GM23338 (cell line): ENCODE data around the gene PARVB. TPM values are rescaled to one million over a fixed set of nuclear protein-coding genes. Genes with fewer than 3 reads are reported as not detected.

Source experiments
- ATAC-seq: fragments of 200-7000 bp; cut with Tn5 transposase; 3 replicates; pipeline ENCODE4 v1.9.1; 2020
- DNase-seq: peaks from one replicate; pipeline ENCODE4 v3.0.0-alpha.2; 2015; ENCODE audit warnings: low spot score
- H2AFZ ChIP-seq: fragments of 200-600 bp; sonication (generic); 2 replicates; pipeline ENCODE4 v1.8.0; 2016; ENCODE audit warnings: antibody characterized with exemption, mild to moderate bottlenecking, moderate library complexity
- H3F3A ChIP-seq: fragments of 200-600 bp; sonication (generic); replicated peaks from 2 replicates; pipeline ENCODE4 v1.8.0; 2017; ENCODE audit warnings: antibody characterized with exemption, mixed run types, low read depth
- H3K27ac ChIP-seq: fragments of 200-600 bp; sonication (generic); 2 replicates; pipeline ENCODE4 v1.6.1; 2016; ENCODE audit warnings: low read depth
- H3K27me3 ChIP-seq: fragments of 200-600 bp; sonication (generic); 2 replicates; pipeline ENCODE4 v1.8.0; 2016; ENCODE audit warnings: mild to moderate bottlenecking, mixed run types, moderate library complexity; ENCODE audit not compliant: insufficient read depth
- H3K36me3 ChIP-seq: fragments of 200-600 bp; sonication (generic); 2 replicates; pipeline ENCODE4 v1.8.0; 2016; ENCODE audit warnings: mild to moderate bottlenecking; ENCODE audit not compliant: insufficient read depth
- H3K4me1 ChIP-seq: fragments of 200-600 bp; sonication (generic); 2 replicates; pipeline ENCODE4 v1.8.0; 2016; ENCODE audit warnings: mild to moderate bottlenecking, moderate library complexity; ENCODE audit not compliant: insufficient read depth
- H3K4me2 ChIP-seq: fragments of 200-600 bp; sonication (generic); 2 replicates; pipeline ENCODE4 v1.7.1; 2017; ENCODE audit warnings: mixed run types
- H3K4me3 ChIP-seq: fragments of 200-600 bp; sonication (generic); 2 replicates; pipeline ENCODE4 v1.6.1; 2016; ENCODE audit warnings: mixed run types
- H3K79me2 ChIP-seq: fragments of 200-600 bp; sonication (generic); replicated peaks from 2 replicates; pipeline ENCODE4 v1.8.0; 2017; ENCODE audit warnings: mild to moderate bottlenecking; ENCODE audit not compliant: insufficient read depth
- H3K9me2 ChIP-seq: fragments of 200-600 bp; sonication (generic); 2 replicates; pipeline ENCODE4 v1.8.0; 2017; ENCODE audit not compliant: insufficient read depth
- H4K20me1 ChIP-seq: fragments of 200-600 bp; sonication (generic); replicated peaks from 2 replicates; pipeline ENCODE4 v1.8.0; 2017; ENCODE audit warnings: mild to moderate bottlenecking; ENCODE audit not compliant: insufficient read depth
- H3K27ac Mint-ChIP-seq: 2 replicates; pipeline ENCODE4 v1.8.0; 2020; ENCODE audit warnings: inconsistent platforms, mild to moderate bottlenecking, moderate library complexity, mixed read lengths
- H3K27me3 Mint-ChIP-seq: 3 replicates; pipeline ENCODE4 v1.8.0; 2022; ENCODE audit warnings: low read depth, mild to moderate bottlenecking, moderate library complexity, mixed read lengths, inconsistent platforms; ENCODE audit not compliant: insufficient read depth, poor library complexity
- H3K36me3 Mint-ChIP-seq: 3 replicates; pipeline ENCODE4 v1.8.0; 2021; ENCODE audit warnings: low read depth, mild to moderate bottlenecking, inconsistent platforms, moderate library complexity, mixed read lengths
- H3K4me1 Mint-ChIP-seq: 3 replicates; pipeline ENCODE4 v1.8.0; 2020; ENCODE audit warnings: mild to moderate bottlenecking, inconsistent platforms, mixed read lengths
- H3K4me3 Mint-ChIP-seq: 3 replicates; pipeline ENCODE4 v1.8.0; 2021; ENCODE audit warnings: moderate library complexity, mild to moderate bottlenecking, inconsistent platforms, mixed read lengths
- H3K9me3 Mint-ChIP-seq: 3 replicates; pipeline ENCODE4 v1.8.0; 2020; ENCODE audit warnings: moderate library complexity, mild to moderate bottlenecking, inconsistent platforms, mixed read lengths
- CREB1 ChIP-seq: fragments of 250-450 bp; sonication (Bioruptor Pico); IDR thresholded peaks from 2 replicates; pipeline ENCODE4 v1.5.0; 2020; ENCODE audit warnings: low read depth, mild to moderate bottlenecking, moderate library complexity
- EZH2 ChIP-seq: fragments of 200-600 bp; sonication (generic); IDR thresholded peaks from one replicate; pipeline ENCODE4 v1.8.0; 2017; ENCODE audit warnings: antibody characterized with exemption, mild to moderate bottlenecking, low read depth; ENCODE audit not compliant: unreplicated experiment
- EZH2phosphoT487 ChIP-seq: fragments of 200-600 bp; sonication (generic); IDR thresholded peaks from one replicate; pipeline ENCODE4 v1.8.1; 2018; ENCODE audit warnings: antibody characterized with exemption; ENCODE audit not compliant: unreplicated experiment
- JUNB ChIP-seq: IDR thresholded peaks from one replicate; pipeline ENCODE4 v1.6.1; 2016; ENCODE audit warnings: antibody characterized with exemption; ENCODE audit not compliant: unreplicated experiment
- NANOG ChIP-seq: IDR thresholded peaks from 2 replicates; pipeline ENCODE4 v1.6.1; 2016; ENCODE audit warnings: antibody characterized with exemption, borderline replicate concordance
- POLR2AphosphoS5 ChIP-seq: IDR thresholded peaks from 2 replicates; pipeline ENCODE4 v1.6.1; 2016; ENCODE audit warnings: antibody characterized with exemption, low read depth
- STAT1 ChIP-seq: IDR thresholded peaks from one replicate; pipeline ENCODE4 v1.6.1; 2016; ENCODE audit warnings: antibody characterized with exemption; ENCODE audit not compliant: unreplicated experiment
- ZNF114 ChIP-seq: fragments of 250-450 bp; sonication (Bioruptor Pico); IDR thresholded peaks from 2 replicates; pipeline ENCODE4 v1.5.0; 2020; ENCODE audit warnings: mild to moderate bottlenecking, moderate library complexity
- ZNF331 ChIP-seq: fragments of 250-450 bp; sonication (Bioruptor Pico); IDR thresholded peaks from 2 replicates; pipeline ENCODE4 v1.5.0; 2020; ENCODE audit warnings: low read depth, mild to moderate bottlenecking, moderate library complexity
- polyA plus RNA-seq: library from polyadenylated mRNA; unstranded; fragments of >200 nt; fragmentation: Nextera tagmentation; extraction: Ambion mirVana; gene quantifications from 2 replicates; pipeline ENCODE4 v1.2.1, GENCODE V29; 2016
- total RNA-seq: library from RNA; depleted of rRNA; stranded (reverse); fragments of >200 nt; shearing (Covaris generic); gene quantifications from 2 replicates; pipeline ENCODE4 v1.2.3, GENCODE V29; 2014
- TF ChIP-seq, protein P1 (sequence below): fragments of 250-450 bp; sonication (Bioruptor Pico); IDR thresholded peaks from 2 replicates; pipeline ENCODE4 v1.5.0; 2020; ENCODE audit warnings: mild to moderate bottlenecking, moderate library complexity
- TF ChIP-seq, protein P2 (sequence below): IDR thresholded peaks from 2 replicates; pipeline ENCODE4 v1.6.1; 2016; ENCODE audit warnings: antibody characterized with exemption
- TF ChIP-seq, protein P3 (sequence below), 2 experiments: fragments of 200-600 bp in 1 of 2; sonication (generic) in 1 of 2; conservative IDR thresholded peaks; 2 replicates each; pipeline versions ENCODE4 v1.5.1 to v1.6.1; 2016 to 2017; ENCODE audit warnings: antibody characterized with exemption in 2 of 2, low read depth in 2 of 2, mild to moderate bottlenecking in 2 of 2, moderate library complexity in 1 of 2

PARVB gene
- total and polyA plus RNA-seq, 2 experiments from 2014 or later = 4.3 to 7.7 TPM

DNA sequence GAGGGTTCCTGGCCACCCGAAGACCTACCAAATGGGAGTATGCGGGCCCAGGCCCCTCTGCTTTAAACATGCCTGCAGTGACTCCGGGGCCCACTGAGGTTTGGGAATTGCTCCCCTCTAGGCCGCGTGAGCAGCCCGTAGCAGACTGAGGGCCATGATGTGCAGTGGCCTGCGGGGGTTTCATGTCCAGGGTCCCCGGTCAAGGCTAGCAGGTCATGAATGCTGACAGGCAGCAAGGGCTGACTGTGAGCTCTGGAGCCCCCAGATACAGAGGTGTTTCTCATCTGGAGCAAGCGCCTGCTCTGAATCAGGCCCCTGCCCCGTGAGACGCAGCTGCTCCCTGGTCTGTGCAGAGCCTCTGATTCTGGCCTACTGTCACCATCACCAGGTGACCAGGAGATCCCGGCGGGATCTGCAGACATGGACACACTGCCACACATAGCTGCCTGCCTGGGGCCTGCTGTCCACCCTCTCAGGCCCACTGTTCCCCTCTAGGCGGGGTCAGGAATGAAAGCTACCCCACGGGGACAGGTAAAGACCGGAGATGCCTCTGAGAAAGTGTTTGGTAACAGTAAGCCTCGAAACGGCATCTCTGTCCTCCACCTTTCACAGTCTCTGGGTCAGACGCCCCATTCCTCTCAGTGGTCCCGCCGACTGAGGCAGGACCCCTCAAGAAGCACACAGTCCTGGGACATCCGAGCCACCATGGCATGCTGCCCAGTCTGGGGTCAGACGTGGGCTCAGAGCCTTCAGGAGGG lies 73.3 kb downstream of the PARVB start:
- ATAC-seq = no peak; the same call in 2 of the 3 replicates
- H3K4me2 ChIP-seq = no peak overlapping the region
- H3K79me2 ChIP-seq = no peaks in the 10 kb centered on the region
- H3K27me3 Mint-ChIP-seq = peaks cover 8% of the 10 kb centered on the region
- peaks cover 4% of the 10 kb centered on the region; the same call in 2 of the 3 replicates for H3K4me1 Mint-ChIP-seq
- no peaks in the 10 kb centered on the region for H3K9me2 ChIP-seq
- H3K4me3 ChIP-seq = no peak overlapping the region
- no peaks in the 10 kb centered on the region for H3F3A ChIP-seq
- DNase-seq = no peak
- TF ChIP-seq, protein P1, sequence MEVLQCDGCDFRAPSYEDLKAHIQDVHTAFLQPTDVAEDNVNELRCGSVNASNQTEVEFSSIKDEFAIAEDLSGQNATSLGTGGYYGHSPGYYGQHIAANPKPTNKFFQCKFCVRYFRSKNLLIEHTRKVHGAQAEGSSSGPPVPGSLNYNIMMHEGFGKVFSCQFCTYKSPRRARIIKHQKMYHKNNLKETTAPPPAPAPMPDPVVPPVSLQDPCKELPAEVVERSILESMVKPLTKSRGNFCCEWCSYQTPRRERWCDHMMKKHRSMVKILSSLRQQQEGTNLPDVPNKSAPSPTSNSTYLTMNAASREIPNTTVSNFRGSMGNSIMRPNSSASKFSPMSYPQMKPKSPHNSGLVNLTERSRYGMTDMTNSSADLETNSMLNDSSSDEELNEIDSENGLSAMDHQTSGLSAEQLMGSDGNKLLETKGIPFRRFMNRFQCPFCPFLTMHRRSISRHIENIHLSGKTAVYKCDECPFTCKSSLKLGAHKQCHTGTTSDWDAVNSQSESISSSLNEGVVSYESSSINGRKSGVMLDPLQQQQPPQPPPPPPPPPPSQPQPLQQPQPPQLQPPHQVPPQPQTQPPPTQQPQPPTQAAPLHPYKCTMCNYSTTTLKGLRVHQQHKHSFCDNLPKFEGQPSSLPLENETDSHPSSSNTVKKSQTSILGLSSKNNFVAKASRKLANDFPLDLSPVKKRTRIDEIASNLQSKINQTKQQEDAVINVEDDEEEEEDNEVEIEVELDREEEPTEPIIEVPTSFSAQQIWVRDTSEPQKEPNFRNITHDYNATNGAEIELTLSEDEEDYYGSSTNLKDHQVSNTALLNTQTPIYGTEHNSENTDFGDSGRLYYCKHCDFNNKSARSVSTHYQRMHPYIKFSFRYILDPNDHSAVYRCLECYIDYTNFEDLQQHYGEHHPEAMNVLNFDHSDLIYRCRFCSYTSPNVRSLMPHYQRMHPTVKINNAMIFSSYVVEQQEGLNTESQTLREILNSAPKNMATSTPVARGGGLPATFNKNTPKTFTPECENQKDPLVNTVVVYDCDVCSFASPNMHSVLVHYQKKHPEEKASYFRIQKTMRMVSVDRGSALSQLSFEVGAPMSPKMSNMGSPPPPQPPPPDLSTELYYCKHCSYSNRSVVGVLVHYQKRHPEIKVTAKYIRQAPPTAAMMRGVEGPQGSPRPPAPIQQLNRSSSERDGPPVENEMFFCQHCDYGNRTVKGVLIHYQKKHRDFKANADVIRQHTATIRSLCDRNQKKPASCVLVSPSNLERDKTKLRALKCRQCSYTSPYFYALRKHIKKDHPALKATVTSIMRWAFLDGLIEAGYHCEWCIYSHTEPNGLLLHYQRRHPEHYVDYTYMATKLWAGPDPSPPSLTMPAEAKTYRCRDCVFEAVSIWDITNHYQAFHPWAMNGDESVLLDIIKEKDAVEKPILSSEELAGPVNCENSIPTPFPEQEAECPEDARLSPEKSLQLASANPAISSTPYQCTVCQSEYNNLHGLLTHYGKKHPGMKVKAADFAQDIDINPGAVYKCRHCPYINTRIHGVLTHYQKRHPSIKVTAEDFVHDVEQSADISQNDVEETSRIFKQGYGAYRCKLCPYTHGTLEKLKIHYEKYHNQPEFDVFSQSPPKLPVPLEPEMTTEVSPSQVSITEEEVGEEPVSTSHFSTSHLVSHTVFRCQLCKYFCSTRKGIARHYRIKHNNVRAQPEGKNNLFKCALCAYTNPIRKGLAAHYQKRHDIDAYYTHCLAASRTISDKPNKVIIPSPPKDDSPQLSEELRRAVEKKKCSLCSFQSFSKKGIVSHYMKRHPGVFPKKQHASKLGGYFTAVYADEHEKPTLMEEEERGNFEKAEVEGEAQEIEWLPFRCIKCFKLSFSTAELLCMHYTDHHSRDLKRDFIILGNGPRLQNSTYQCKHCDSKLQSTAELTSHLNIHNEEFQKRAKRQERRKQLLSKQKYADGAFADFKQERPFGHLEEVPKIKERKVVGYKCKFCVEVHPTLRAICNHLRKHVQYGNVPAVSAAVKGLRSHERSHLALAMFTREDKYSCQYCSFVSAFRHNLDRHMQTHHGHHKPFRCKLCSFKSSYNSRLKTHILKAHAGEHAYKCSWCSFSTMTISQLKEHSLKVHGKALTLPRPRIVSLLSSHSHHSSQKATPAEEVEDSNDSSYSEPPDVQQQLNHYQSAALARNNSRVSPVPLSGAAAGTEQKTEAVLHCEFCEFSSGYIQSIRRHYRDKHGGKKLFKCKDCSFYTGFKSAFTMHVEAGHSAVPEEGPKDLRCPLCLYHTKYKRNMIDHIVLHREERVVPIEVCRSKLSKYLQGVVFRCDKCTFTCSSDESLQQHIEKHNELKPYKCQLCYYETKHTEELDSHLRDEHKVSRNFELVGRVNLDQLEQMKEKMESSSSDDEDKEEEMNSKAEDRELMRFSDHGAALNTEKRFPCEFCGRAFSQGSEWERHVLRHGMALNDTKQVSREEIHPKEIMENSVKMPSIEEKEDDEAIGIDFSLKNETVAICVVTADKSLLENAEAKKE = no peak
- TF ChIP-seq POLR2AphosphoS5 = no peak
- TF ChIP-seq, protein P2, sequence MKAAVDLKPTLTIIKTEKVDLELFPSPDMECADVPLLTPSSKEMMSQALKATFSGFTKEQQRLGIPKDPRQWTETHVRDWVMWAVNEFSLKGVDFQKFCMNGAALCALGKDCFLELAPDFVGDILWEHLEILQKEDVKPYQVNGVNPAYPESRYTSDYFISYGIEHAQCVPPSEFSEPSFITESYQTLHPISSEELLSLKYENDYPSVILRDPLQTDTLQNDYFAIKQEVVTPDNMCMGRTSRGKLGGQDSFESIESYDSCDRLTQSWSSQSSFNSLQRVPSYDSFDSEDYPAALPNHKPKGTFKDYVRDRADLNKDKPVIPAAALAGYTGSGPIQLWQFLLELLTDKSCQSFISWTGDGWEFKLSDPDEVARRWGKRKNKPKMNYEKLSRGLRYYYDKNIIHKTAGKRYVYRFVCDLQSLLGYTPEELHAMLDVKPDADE = no peak
- no peak for TF ChIP-seq ZNF114 (CRISPR knock-in tag)
- no peak for TF ChIP-seq CREB1 (CRISPR knock-in tag)
- no peak for TF ChIP-seq STAT1
- TF ChIP-seq NANOG = no peak
- TF ChIP-seq EZH2 = no peak
- TF ChIP-seq ZNF331 (CRISPR knock-in tag) = no peak
- TF ChIP-seq EZH2phosphoT487 = no peak
- TF ChIP-seq JUNB = no peak
- TF ChIP-seq, protein P3, sequence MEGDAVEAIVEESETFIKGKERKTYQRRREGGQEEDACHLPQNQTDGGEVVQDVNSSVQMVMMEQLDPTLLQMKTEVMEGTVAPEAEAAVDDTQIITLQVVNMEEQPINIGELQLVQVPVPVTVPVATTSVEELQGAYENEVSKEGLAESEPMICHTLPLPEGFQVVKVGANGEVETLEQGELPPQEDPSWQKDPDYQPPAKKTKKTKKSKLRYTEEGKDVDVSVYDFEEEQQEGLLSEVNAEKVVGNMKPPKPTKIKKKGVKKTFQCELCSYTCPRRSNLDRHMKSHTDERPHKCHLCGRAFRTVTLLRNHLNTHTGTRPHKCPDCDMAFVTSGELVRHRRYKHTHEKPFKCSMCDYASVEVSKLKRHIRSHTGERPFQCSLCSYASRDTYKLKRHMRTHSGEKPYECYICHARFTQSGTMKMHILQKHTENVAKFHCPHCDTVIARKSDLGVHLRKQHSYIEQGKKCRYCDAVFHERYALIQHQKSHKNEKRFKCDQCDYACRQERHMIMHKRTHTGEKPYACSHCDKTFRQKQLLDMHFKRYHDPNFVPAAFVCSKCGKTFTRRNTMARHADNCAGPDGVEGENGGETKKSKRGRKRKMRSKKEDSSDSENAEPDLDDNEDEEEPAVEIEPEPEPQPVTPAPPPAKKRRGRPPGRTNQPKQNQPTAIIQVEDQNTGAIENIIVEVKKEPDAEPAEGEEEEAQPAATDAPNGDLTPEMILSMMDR (conservative IDR thresholded peaks at IDR 0.05; ENCODE audit: low read depth in 2 of 2) = no peak
- H3K4me1 ChIP-seq = no peaks in the 10 kb centered on the region
- peaks cover 9% of the 10 kb centered on the region; the same call in 2 of the 3 replicates for H3K36me3 Mint-ChIP-seq
- H3K4me3 Mint-ChIP-seq = no peak overlapping the region
- H3K9me3 Mint-ChIP-seq = peaks cover 5% of the 10 kb centered on the region; the same call in 1 of the 3 replicates
- H4K20me1 ChIP-seq = no peaks in the 10 kb centered on the region
- H3K27ac ChIP-seq = no peak overlapping the region
- no peak overlapping the region for H2AFZ ChIP-seq
- no peak overlapping the region for H3K27ac Mint-ChIP-seq
- no peaks in the 10 kb centered on the region for H3K27me3 ChIP-seq
- no peaks in the 10 kb centered on the region; the same call in 1 of the 2 replicates for H3K36me3 ChIP-seq
